Measurements from ENCODE around the gene U2SURP.

DNA sequence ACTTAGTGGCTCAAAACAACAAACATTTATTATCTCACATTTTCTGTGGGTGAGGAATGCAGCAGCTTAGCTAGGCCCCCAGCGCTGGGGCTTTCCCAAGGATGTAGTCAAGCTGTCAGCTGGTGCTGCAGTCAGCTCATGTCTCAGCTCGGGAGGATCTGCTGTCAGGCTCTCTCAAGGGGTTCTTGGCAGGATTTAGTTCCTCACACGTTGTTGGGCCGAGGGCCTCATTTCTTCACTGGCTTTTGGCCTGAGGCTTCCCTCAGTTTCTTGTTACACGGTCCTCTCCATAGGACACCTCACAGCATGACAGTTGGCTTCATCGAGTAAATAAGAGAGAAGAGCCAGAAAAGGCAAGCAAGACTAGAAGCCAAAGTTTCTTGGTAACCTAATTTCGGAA, 13.7 kb upstream of the U2SURP start:
- TF ChIP-seq, protein P1, sequence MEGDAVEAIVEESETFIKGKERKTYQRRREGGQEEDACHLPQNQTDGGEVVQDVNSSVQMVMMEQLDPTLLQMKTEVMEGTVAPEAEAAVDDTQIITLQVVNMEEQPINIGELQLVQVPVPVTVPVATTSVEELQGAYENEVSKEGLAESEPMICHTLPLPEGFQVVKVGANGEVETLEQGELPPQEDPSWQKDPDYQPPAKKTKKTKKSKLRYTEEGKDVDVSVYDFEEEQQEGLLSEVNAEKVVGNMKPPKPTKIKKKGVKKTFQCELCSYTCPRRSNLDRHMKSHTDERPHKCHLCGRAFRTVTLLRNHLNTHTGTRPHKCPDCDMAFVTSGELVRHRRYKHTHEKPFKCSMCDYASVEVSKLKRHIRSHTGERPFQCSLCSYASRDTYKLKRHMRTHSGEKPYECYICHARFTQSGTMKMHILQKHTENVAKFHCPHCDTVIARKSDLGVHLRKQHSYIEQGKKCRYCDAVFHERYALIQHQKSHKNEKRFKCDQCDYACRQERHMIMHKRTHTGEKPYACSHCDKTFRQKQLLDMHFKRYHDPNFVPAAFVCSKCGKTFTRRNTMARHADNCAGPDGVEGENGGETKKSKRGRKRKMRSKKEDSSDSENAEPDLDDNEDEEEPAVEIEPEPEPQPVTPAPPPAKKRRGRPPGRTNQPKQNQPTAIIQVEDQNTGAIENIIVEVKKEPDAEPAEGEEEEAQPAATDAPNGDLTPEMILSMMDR (IDR thresholded peaks at IDR 0.05) = no peak
- TF ChIP-seq POLR2A (IDR thresholded peaks at IDR 0.05) = no peak

All from right lobe of liver (tissue), 4 donors.